ENCODE measurements around the gene ERG. TPM values are rescaled to one million over a fixed set of nuclear protein-coding genes. Genes with fewer than 3 reads are reported as not detected.

The ERG gene
- total and polyA plus RNA-seq, 5 donors from 2014 or later, result 1.5 TPM; not detected in 4

GRCh38 chr21:38404177-38404576 is 94.1 kb downstream of the ERG start:
- Mint-ChIP-seq H3K27me3 (peaks cover 10% of the 10 kb centered on the region), H3K4me3 (no peak overlapping the region), H3K27ac (no peak overlapping the region), H3K36me3 (no peaks in the 10 kb centered on the region), H3K4me1 (no peaks in the 10 kb centered on the region), H3K9me3 (peaks cover 0 to 3% (median 0%) of the 10 kb centered on the region in 7 donors)
- no peaks in the 10 kb centered on the region for H3K9me3 ChIP-seq (ENCODE audit: control insufficient read depth in 2 of 2, low read length in 2 of 2)
- ATAC-seq (ENCODE audit: low read depth in 2 of 2) (no peak), DNase-seq (no peak)
- H3K27ac ChIP-seq (ENCODE audit: insufficient read depth, low read length, poor library complexity, severe bottlenecking), result no peak overlapping the region
- H3K36me3 ChIP-seq (ENCODE audit: control insufficient read depth, insufficient read depth, low read length), result no peaks in the 10 kb centered on the region
- H3K4me1 ChIP-seq (ENCODE audit: control insufficient read depth, insufficient read depth, low read length, poor library complexity, severe bottlenecking), result no peaks in the 10 kb centered on the region
- H3K27me3 ChIP-seq (ENCODE audit: control insufficient read depth, insufficient read depth, low read length), result peaks cover 3% of the 10 kb centered on the region
- no peak overlapping the region for H3K4me3 ChIP-seq (ENCODE audit: low read depth, low read length)

- ATAC-seq (ENCODE audit: low read depth in 2 of 2) (no peak), DNase-seq (no peak)
- H3K4me1 ChIP-seq (ENCODE audit: control insufficient read depth, insufficient read depth, low read length, poor library complexity, severe bottlenecking), result no peaks in the 10 kb centered on the region
- H3K27ac Mint-ChIP-seq, result no peak overlapping the region
- H3K4me1 Mint-ChIP-seq, result no peaks in the 10 kb centered on the region
- peaks cover 3% of the 10 kb centered on the region for H3K27me3 ChIP-seq (ENCODE audit: control insufficient read depth, insufficient read depth, low read length)
- H3K27ac ChIP-seq (ENCODE audit: insufficient read depth, low read length, poor library complexity, severe bottlenecking), result no peak overlapping the region
- H3K36me3 Mint-ChIP-seq, result no peaks in the 10 kb centered on the region
- H3K36me3 ChIP-seq (ENCODE audit: control insufficient read depth, insufficient read depth, low read length), result no peaks in the 10 kb centered on the region
- H3K27me3 Mint-ChIP-seq, result peaks cover 5% of the 10 kb centered on the region
- no peaks in the 10 kb centered on the region for H3K9me3 ChIP-seq (ENCODE audit: control insufficient read depth in 2 of 2, low read length in 2 of 2)
- H3K4me3 ChIP-seq (ENCODE audit: low read depth, low read length), result no peak overlapping the region
- peaks cover 0 to 2% (median 0%) of the 10 kb centered on the region in 7 donors for H3K9me3 Mint-ChIP-seq
- H3K4me3 Mint-ChIP-seq, result no peak overlapping the region
Observed at GRCh38 chr21:38402795-38403194, 95.5 kb downstream of the ERG start.

GRCh38 chr21:38402291-38402690 is 96.0 kb downstream of the ERG start:
- Histone ChIP-seq H3K4me1 (ENCODE audit: control insufficient read depth, insufficient read depth, low read length, poor library complexity, severe bottlenecking) (no peaks in the 10 kb centered on the region), H3K27me3 (ENCODE audit: control insufficient read depth, insufficient read depth, low read length) (peaks cover 3% of the 10 kb centered on the region), H3K36me3 (ENCODE audit: control insufficient read depth, insufficient read depth, low read length) (no peaks in the 10 kb centered on the region), H3K9me3 (ENCODE audit: control insufficient read depth in 2 of 2, low read length in 2 of 2) (no peaks in the 10 kb centered on the region), H3K27ac (ENCODE audit: insufficient read depth, low read length, poor library complexity, severe bottlenecking) (no peak overlapping the region), H3K4me3 (ENCODE audit: low read depth, low read length) (no peak overlapping the region)
- ATAC-seq (ENCODE audit: low read depth in 2 of 2) (no peak), DNase-seq (no peak)
- peaks cover 5% of the 10 kb centered on the region for H3K27me3 Mint-ChIP-seq
- H3K9me3 Mint-ChIP-seq, result peaks cover 0 to 2% (median 0%) of the 10 kb centered on the region in 7 donors
- H3K36me3 Mint-ChIP-seq, result no peaks in the 10 kb centered on the region
- no peak overlapping the region for H3K27ac Mint-ChIP-seq
- H3K4me3 Mint-ChIP-seq, result no peak overlapping the region
- no peaks in the 10 kb centered on the region for H3K4me1 Mint-ChIP-seq

- no peak overlapping the region for H3K27ac Mint-ChIP-seq
- Histone ChIP-seq H3K9me3 (ENCODE audit: control insufficient read depth in 2 of 2, low read length in 2 of 2) (no peaks in the 10 kb centered on the region), H3K4me1 (ENCODE audit: control insufficient read depth, insufficient read depth, low read length, poor library complexity, severe bottlenecking) (no peaks in the 10 kb centered on the region), H3K27ac (ENCODE audit: insufficient read depth, low read length, poor library complexity, severe bottlenecking) (no peak overlapping the region), H3K36me3 (ENCODE audit: control insufficient read depth, insufficient read depth, low read length) (no peaks in the 10 kb centered on the region), H3K4me3 (ENCODE audit: low read depth, low read length) (no peak overlapping the region), H3K27me3 (ENCODE audit: control insufficient read depth, insufficient read depth, low read length) (peaks cover 3% of the 10 kb centered on the region)
- H3K4me1 Mint-ChIP-seq, result no peaks in the 10 kb centered on the region
- DNase-seq (no peak), ATAC-seq (ENCODE audit: low read depth in 2 of 2) (no peak)
- H3K36me3 Mint-ChIP-seq, result no peaks in the 10 kb centered on the region
- H3K27me3 Mint-ChIP-seq, result peaks cover 8% of the 10 kb centered on the region
- peaks cover 0 to 2% (median 0%) of the 10 kb centered on the region in 7 donors for H3K9me3 Mint-ChIP-seq
- no peak overlapping the region for H3K4me3 Mint-ChIP-seq
Observed at GRCh38 chr21:38401191-38401926, 96.9 kb downstream of the ERG start.

GRCh38 chr21:38400195-38400919 is 97.9 kb downstream of the ERG start:
- no peaks in the 10 kb centered on the region for H3K4me1 Mint-ChIP-seq
- Histone ChIP-seq H3K27me3 (ENCODE audit: control insufficient read depth, insufficient read depth, low read length) (peaks cover 3% of the 10 kb centered on the region), H3K4me1 (ENCODE audit: control insufficient read depth, insufficient read depth, low read length, poor library complexity, severe bottlenecking) (no peaks in the 10 kb centered on the region), H3K36me3 (ENCODE audit: control insufficient read depth, insufficient read depth, low read length) (no peaks in the 10 kb centered on the region), H3K9me3 (ENCODE audit: control insufficient read depth in 2 of 2, low read length in 2 of 2) (no peaks in the 10 kb centered on the region), H3K4me3 (ENCODE audit: low read depth, low read length) (no peak overlapping the region), H3K27ac (ENCODE audit: insufficient read depth, low read length, poor library complexity, severe bottlenecking) (no peak overlapping the region)
- no peak for ATAC-seq (ENCODE audit: low read depth in 2 of 2)
- H3K4me3 Mint-ChIP-seq, result no peak overlapping the region
- peaks cover 0 to 2% (median 0%) of the 10 kb centered on the region in 7 donors for H3K9me3 Mint-ChIP-seq
- H3K36me3 Mint-ChIP-seq, result no peaks in the 10 kb centered on the region
- no peak for DNase-seq
- H3K27me3 Mint-ChIP-seq, result peaks cover 8% of the 10 kb centered on the region
- H3K27ac Mint-ChIP-seq, result no peak overlapping the region

GRCh38 chr21:38399103-38399502 is 99.2 kb downstream of the ERG start:
- Mint-ChIP-seq H3K4me1 (no peaks in the 10 kb centered on the region), H3K27ac (no peak overlapping the region), H3K4me3 (no peak overlapping the region), H3K36me3 (no peaks in the 10 kb centered on the region), H3K9me3 (no peaks in the 10 kb centered on the region), H3K27me3 (peaks cover 8% of the 10 kb centered on the region)
- no peak for ATAC-seq (ENCODE audit: low read depth in 2 of 2)
- H3K36me3 ChIP-seq (ENCODE audit: control insufficient read depth, insufficient read depth, low read length), result no peaks in the 10 kb centered on the region
- H3K27ac ChIP-seq (ENCODE audit: insufficient read depth, low read length, poor library complexity, severe bottlenecking), result no peak overlapping the region
- peaks cover 3% of the 10 kb centered on the region for H3K27me3 ChIP-seq (ENCODE audit: control insufficient read depth, insufficient read depth, low read length)
- no peak for DNase-seq
- no peak overlapping the region for H3K4me3 ChIP-seq (ENCODE audit: low read depth, low read length)
- no peaks in the 10 kb centered on the region for H3K4me1 ChIP-seq (ENCODE audit: control insufficient read depth, insufficient read depth, low read length, poor library complexity, severe bottlenecking)
- no peaks in the 10 kb centered on the region for H3K9me3 ChIP-seq (ENCODE audit: control insufficient read depth in 2 of 2, low read length in 2 of 2)

GRCh38 chr21:38396325-38396724 is 102.0 kb downstream of the ERG start:
- Histone ChIP-seq H3K4me3 (ENCODE audit: low read depth, low read length) (no peak overlapping the region), H3K27me3 (ENCODE audit: control insufficient read depth, insufficient read depth, low read length) (peaks cover 3% of the 10 kb centered on the region), H3K36me3 (ENCODE audit: control insufficient read depth, insufficient read depth, low read length) (no peaks in the 10 kb centered on the region), H3K9me3 (ENCODE audit: control insufficient read depth in 2 of 2, low read length in 2 of 2) (no peaks in the 10 kb centered on the region), H3K27ac (ENCODE audit: insufficient read depth, low read length, poor library complexity, severe bottlenecking) (no peak overlapping the region), H3K4me1 (ENCODE audit: control insufficient read depth, insufficient read depth, low read length, poor library complexity, severe bottlenecking) (no peaks in the 10 kb centered on the region)
- no peak for ATAC-seq (ENCODE audit: low read depth in 2 of 2)
- Mint-ChIP-seq H3K36me3 (no peaks in the 10 kb centered on the region), H3K4me1 (no peaks in the 10 kb centered on the region), H3K4me3 (no peak overlapping the region), H3K27me3 (peaks cover 7% of the 10 kb centered on the region), H3K9me3 (no peaks in the 10 kb centered on the region), H3K27ac (no peak overlapping the region)
- no peak for DNase-seq

GRCh38 chr21:38395581-38395980 is 102.7 kb downstream of the ERG start:
- H3K27me3 Mint-ChIP-seq, result peaks cover 7% of the 10 kb centered on the region
- Histone ChIP-seq H3K4me1 (ENCODE audit: control insufficient read depth, insufficient read depth, low read length, poor library complexity, severe bottlenecking) (no peaks in the 10 kb centered on the region), H3K36me3 (ENCODE audit: control insufficient read depth, insufficient read depth, low read length) (no peaks in the 10 kb centered on the region), H3K4me3 (ENCODE audit: low read depth, low read length) (no peak overlapping the region), H3K9me3 (ENCODE audit: control insufficient read depth in 2 of 2, low read length in 2 of 2) (no peaks in the 10 kb centered on the region), H3K27ac (ENCODE audit: insufficient read depth, low read length, poor library complexity, severe bottlenecking) (no peak overlapping the region), H3K27me3 (ENCODE audit: control insufficient read depth, insufficient read depth, low read length) (peaks cover 3% of the 10 kb centered on the region)
- H3K9me3 Mint-ChIP-seq, result no peaks in the 10 kb centered on the region
- ATAC-seq (ENCODE audit: low read depth in 2 of 2) (no peak), DNase-seq (no peak)
- H3K27ac Mint-ChIP-seq, result no peak overlapping the region
- H3K4me1 Mint-ChIP-seq, result no peaks in the 10 kb centered on the region
- H3K4me3 Mint-ChIP-seq, result no peak overlapping the region
- no peaks in the 10 kb centered on the region for H3K36me3 Mint-ChIP-seq
